GOT3 (cell line): ENCODE results near the gene MLXIP.
"Not testable (repeated sequence)": the region's sequence is repeated elsewhere in the genome, so short reads cannot be mapped to it uniquely, and the experiment has no call there.

Experiments used
- DNase-seq: peaks from one replicate; lab custom pipeline; 2025; ENCODE audit warnings: mixed read lengths; lab: John Stamatoyannopoulos, UW

MLXIP gene

GRCh38 chr12:122052285-122052684 lies 26.3 kb upstream of the MLXIP start:
- DNase-seq: no peak

- no peak for DNase-seq
These were observed 23.6 kb upstream of the MLXIP start for GRCh38 chr12:122054842-122055520.

GRCh38 chr12:122056406-122056805 lies 22.1 kb upstream of the MLXIP start:
- not testable (repeated sequence) for DNase-seq

- DNase-seq: no peak
These were observed 21.4 kb upstream of the MLXIP start for GRCh38 chr12:122057007-122057735.

GRCh38 chr12:122057769-122058168 lies 20.8 kb upstream of the MLXIP start:
- DNase-seq: no peak

- no peak for DNase-seq
These were observed 19.9 kb upstream of the MLXIP start for GRCh38 chr12:122058549-122059149.

- DNase-seq: no peak
These were observed 19.2 kb upstream of the MLXIP start for GRCh38 chr12:122059203-122059960.

- DNase-seq: no peak
These were observed 18.5 kb upstream of the MLXIP start for GRCh38 chr12:122060081-122060501.

- no peak for DNase-seq
These were observed 17.3 kb upstream of the MLXIP start for GRCh38 chr12:122061253-122061652.

GRCh38 chr12:122062832-122063693 lies 15.5 kb upstream of the MLXIP start:
- no peak for DNase-seq

- DNase-seq: no peak
These were observed 14.9 kb upstream of the MLXIP start for GRCh38 chr12:122063694-122064024.

GRCh38 chr12:122064025-122064777 lies 14.4 kb upstream of the MLXIP start:
- no peak for DNase-seq

- DNase-seq: peak; percentile 34
These were observed 13.6 kb upstream of the MLXIP start for GRCh38 chr12:122064780-122065588.

GRCh38 chr12:122067548-122067947 lies 11.0 kb upstream of the MLXIP start:
- no peak for DNase-seq

GRCh38 chr12:122067966-122068365 lies 10.6 kb upstream of the MLXIP start:
- DNase-seq: no peak

- no peak for DNase-seq
These were observed 6.3 kb upstream of the MLXIP start for GRCh38 chr12:122072031-122072970.

- DNase-seq: no peak
These were observed 4.7 kb upstream of the MLXIP start for GRCh38 chr12:122073815-122074214.

GRCh38 chr12:122076743-122077495 lies 1.6 kb upstream of the MLXIP start:
- no peak for DNase-seq
